Measurements from ENCODE around the gene GLRA3.
"Not testable (repeated sequence)": the region's sequence is repeated elsewhere in the genome, so short reads cannot be mapped to it uniquely, and the experiment has no call there.

The GLRA3 gene

DNA sequence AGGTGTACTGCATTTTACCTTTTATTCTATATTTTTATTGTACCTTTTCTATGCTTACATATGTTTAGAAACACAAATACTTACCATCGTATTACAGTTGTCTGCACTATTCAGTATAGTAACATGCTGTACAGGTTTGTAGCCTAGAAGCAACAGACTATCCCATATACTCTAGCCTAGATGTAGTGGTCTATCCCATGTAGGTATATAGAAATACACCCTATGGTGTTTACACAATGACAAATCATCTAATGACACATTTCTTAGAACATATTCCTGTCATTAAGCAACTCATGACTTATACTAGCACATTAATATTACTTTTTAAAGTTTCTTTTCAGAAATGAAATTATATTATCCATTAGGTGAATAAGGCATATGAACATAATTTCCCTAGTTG is 195.6 kb downstream of the GLRA3 start:
- TF ChIP-seq, protein P1, sequence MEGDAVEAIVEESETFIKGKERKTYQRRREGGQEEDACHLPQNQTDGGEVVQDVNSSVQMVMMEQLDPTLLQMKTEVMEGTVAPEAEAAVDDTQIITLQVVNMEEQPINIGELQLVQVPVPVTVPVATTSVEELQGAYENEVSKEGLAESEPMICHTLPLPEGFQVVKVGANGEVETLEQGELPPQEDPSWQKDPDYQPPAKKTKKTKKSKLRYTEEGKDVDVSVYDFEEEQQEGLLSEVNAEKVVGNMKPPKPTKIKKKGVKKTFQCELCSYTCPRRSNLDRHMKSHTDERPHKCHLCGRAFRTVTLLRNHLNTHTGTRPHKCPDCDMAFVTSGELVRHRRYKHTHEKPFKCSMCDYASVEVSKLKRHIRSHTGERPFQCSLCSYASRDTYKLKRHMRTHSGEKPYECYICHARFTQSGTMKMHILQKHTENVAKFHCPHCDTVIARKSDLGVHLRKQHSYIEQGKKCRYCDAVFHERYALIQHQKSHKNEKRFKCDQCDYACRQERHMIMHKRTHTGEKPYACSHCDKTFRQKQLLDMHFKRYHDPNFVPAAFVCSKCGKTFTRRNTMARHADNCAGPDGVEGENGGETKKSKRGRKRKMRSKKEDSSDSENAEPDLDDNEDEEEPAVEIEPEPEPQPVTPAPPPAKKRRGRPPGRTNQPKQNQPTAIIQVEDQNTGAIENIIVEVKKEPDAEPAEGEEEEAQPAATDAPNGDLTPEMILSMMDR (IDR thresholded peaks at IDR 0.05; ENCODE audit: insufficient read depth, low read length, poor library complexity, severe bottlenecking) = no peak
- Histone ChIP-seq H3K27me3 (replicated peaks; ENCODE audit: control insufficient read depth, insufficient read depth, low read length) (no peaks in the 10 kb centered on the region), H3K4me3 (replicated peaks; ENCODE audit: low read depth, low read length) (no peak overlapping the region), H3K36me3 (ENCODE audit: control insufficient read depth, insufficient read depth, low read length) (no peaks in the 10 kb centered on the region)
- no peak for DNase-seq (ENCODE audit: extremely low read depth, insufficient read length)

DNA sequence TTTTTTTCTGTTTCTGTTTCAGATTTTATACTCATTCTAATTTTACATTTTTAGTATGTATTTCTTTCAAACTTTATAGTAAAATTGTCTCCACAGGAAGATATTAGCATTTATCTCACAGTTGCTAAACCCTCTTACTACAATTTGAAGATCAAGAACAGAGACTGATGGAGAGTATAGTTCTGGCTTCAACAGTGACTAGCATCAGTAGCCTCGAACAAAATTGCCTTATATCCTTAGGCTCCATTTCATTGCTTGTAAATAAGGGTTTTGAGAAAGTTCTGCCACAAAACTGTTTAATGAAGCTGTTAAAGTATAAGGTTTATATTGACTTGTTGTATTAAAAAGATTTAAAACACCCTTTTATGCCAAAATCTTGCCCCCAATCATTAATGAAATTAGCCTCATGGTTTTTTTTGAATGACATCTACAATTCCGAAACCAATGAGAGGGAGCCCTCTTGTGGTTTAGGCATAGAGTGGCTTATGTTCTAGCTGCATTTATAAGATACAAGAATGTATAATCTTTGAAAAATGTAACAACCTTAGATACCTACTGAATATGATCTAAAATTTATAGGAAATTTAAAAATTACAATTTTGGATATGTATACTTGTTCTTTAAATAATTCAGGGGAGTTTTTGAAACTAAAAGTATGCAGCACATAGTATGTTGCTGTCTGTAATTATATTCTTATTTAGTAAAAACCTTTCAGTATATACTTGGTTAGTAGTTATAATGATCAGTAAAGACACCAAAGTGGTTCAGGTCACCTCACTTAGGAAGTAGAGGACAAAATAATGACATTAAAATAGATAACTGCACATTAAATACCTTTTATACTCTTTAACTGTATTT is 196.9 kb downstream of the GLRA3 start:
- H3K27me3 ChIP-seq (replicated peaks; ENCODE audit: control insufficient read depth, insufficient read depth, low read length) = no peaks in the 10 kb centered on the region
- no peak overlapping the region for H3K4me3 ChIP-seq (replicated peaks; ENCODE audit: low read depth, low read length)
- DNase-seq (ENCODE audit: extremely low read depth, insufficient read length) = no peak
- no peaks in the 10 kb centered on the region for H3K36me3 ChIP-seq (ENCODE audit: control insufficient read depth, insufficient read depth, low read length)
- TF ChIP-seq, protein P1 (IDR thresholded peaks at IDR 0.05; ENCODE audit: insufficient read depth, low read length, poor library complexity, severe bottlenecking) = peak; percentile 80

DNA sequence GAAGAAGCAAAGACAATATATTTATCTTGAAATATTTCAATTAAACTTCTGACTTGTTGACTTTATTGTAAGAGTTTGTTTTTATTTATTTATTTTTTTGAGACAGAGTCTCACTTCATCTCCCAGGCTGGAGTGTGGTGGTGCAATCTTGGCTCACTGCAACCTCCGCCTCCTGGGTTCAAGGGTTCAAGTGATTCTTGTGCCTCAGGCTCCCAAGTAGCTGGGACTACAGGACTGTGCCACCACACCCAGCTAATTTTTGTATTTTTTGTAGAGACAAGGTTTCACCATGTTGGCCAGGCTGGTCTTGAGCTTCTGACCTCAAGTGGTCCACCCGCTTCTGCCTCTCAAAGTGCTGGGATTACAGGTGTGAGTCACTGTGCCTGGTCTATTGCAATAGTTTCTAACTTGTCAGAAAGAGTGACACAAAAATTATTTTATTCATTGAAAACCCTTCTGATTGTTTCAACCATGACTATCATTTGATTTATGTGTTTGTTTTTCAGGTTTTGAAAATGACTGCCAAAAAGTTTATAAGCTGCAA is 199.1 kb downstream of the GLRA3 start:
- H3K36me3 ChIP-seq (ENCODE audit: control insufficient read depth, insufficient read depth, low read length); DNase-seq (ENCODE audit: extremely low read depth, insufficient read length); H3K27me3 ChIP-seq (replicated peaks; ENCODE audit: control insufficient read depth, insufficient read depth, low read length); H3K4me3 ChIP-seq (replicated peaks; ENCODE audit: low read depth, low read length): not testable (repeated sequence)

DNA sequence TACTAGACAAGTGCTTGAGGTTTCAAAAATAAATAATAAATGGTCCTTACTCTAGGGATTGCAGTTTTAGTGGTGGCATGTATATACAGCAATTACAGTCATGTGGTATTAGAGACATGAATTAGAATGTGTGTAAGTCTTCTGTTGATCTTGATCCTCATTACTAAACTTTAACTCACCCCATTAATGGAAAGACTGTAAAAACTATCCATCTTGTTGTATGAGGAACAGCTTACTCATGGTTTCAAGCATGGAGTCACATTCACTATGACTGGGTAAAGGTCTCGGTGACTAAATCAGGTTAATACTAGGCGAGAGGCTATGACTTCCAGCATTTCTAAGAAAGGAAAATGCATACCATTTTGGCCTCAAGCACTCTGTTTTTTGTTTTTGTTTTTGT is 199.8 kb downstream of the GLRA3 start:
- TF ChIP-seq, protein P1 (IDR thresholded peaks at IDR 0.05; ENCODE audit: insufficient read depth, low read length, poor library complexity, severe bottlenecking) = no peak
- Histone ChIP-seq H3K4me3 (replicated peaks; ENCODE audit: low read depth, low read length) (no peak overlapping the region), H3K27me3 (replicated peaks; ENCODE audit: control insufficient read depth, insufficient read depth, low read length) (no peaks in the 10 kb centered on the region), H3K36me3 (ENCODE audit: control insufficient read depth, insufficient read depth, low read length) (no peaks in the 10 kb centered on the region)
- DNase-seq (ENCODE audit: extremely low read depth, insufficient read length) = no peak

DNA sequence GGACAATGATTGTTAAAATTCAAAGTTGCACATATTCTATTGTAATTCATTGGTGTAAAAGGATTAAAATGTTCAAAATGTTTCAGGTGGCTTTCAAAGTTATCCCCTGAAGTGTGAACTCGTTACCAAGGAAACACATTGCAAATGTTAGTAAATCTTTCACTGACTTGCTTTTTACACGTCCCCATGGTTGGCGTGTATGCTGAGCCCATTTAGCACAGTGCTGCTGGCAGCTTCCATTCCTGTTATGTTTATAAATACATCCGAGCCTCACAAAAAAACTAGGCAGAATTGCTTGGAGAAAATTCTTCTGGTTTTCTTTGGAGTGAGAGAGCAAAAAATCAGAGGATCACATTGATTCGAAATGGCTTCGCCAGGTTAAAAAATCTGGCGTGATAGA is 200.9 kb downstream of the GLRA3 start:
- TF ChIP-seq, protein P1 (IDR thresholded peaks at IDR 0.05; ENCODE audit: insufficient read depth, low read length, poor library complexity, severe bottlenecking) = no peak
- no peaks in the 10 kb centered on the region for H3K36me3 ChIP-seq (ENCODE audit: control insufficient read depth, insufficient read depth, low read length)
- no peak for DNase-seq (ENCODE audit: extremely low read depth, insufficient read length)

DNA sequence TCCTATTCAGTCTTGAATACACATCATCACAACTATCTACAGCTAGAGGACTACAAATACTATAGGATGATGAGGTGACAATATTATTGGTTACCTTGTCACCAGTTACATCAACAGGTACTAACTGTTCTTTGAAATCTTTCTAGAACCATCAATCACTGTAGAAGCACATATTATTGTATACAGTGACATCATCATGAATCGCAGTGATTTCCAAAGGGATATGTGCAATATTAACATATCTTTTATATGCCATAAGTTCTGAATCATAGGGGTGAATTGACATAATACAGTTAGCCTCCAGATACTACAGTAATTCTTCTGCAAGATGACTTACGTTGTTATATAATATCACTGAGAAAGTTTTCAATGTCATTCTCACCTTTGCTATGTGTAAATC is 201.6 kb downstream of the GLRA3 start:
- H3K4me3 ChIP-seq (replicated peaks; ENCODE audit: low read depth, low read length) = no peak overlapping the region
- H3K27me3 ChIP-seq (replicated peaks; ENCODE audit: control insufficient read depth, insufficient read depth, low read length) = no peaks in the 10 kb centered on the region
- H3K36me3 ChIP-seq (ENCODE audit: control insufficient read depth, insufficient read depth, low read length) = no peaks in the 10 kb centered on the region
- no peak for DNase-seq (ENCODE audit: extremely low read depth, insufficient read length)
- TF ChIP-seq, protein P1 (IDR thresholded peaks at IDR 0.05; ENCODE audit: insufficient read depth, low read length, poor library complexity, severe bottlenecking) = no peak

More for the DNA sequence above, 200.9 kb downstream of the GLRA3 start:
- no peaks in the 10 kb centered on the region for H3K27me3 ChIP-seq (replicated peaks; ENCODE audit: control insufficient read depth, insufficient read depth, low read length)
- no peak overlapping the region for H3K4me3 ChIP-seq (replicated peaks; ENCODE audit: low read depth, low read length)

Data from GM06990 (cell line).